Measurements from ENCODE around the gene TNS1. TPM values are rescaled to one million over a fixed set of nuclear protein-coding genes. Genes with fewer than 3 reads are reported as not detected.

The TNS1 gene
- total RNA-seq, 1 donor from 2014 or later, result 54.5 TPM

DNA sequence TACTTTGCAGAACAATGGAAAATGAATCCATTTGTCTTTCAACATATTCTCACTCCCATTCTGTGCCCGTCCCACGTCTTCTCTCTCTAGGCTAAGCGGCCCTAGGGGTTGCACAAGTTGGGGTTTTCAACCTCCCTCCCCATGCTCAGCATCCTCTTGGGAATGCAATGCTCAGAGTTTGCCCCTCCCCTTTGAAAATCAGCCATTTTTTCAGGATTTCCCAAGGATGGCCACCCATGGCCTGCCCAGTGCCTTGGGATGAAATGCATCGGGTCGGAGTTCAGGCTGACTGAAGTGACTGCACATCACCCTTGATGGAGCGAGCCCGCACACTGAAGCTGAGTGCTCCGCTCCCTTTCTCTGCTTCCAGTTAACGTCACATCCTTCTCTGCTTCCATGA lies 87.9 kb downstream of the TNS1 start:
- H3K4me3 ChIP-seq (ENCODE audit: low read depth, low read length), result no peak overlapping the region
- TF ChIP-seq, protein P1, sequence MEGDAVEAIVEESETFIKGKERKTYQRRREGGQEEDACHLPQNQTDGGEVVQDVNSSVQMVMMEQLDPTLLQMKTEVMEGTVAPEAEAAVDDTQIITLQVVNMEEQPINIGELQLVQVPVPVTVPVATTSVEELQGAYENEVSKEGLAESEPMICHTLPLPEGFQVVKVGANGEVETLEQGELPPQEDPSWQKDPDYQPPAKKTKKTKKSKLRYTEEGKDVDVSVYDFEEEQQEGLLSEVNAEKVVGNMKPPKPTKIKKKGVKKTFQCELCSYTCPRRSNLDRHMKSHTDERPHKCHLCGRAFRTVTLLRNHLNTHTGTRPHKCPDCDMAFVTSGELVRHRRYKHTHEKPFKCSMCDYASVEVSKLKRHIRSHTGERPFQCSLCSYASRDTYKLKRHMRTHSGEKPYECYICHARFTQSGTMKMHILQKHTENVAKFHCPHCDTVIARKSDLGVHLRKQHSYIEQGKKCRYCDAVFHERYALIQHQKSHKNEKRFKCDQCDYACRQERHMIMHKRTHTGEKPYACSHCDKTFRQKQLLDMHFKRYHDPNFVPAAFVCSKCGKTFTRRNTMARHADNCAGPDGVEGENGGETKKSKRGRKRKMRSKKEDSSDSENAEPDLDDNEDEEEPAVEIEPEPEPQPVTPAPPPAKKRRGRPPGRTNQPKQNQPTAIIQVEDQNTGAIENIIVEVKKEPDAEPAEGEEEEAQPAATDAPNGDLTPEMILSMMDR (IDR thresholded peaks at IDR 0.05; ENCODE audit: insufficient read depth, low read length, poor library complexity, severe bottlenecking), result no peak
- peaks cover 1% of the 10 kb centered on the region for H3K36me3 ChIP-seq (ENCODE audit: control insufficient read depth, insufficient read depth, low read length)

DNA sequence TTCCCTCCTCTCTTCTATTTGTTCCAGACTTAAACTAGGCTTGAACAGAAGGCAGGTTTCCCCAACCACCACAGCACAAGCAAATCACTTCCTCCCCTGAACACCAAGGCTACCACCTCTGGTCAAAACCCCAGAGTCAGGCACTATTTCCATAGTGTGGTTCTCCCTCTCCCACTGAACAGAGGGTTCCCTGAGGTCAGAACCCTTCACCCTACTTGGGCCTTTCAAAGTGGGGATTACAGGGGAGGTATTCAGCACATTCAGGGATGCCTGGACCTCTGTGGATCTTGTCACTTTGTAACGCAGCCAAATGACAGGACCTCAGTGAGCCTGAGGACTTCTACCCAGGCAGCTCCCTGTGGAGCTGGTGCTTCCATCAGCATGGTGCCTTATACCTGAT lies 88.7 kb downstream of the TNS1 start:
- no peak for DNase-seq (ENCODE audit: low read depth)
- TF ChIP-seq, protein P1 (IDR thresholded peaks at IDR 0.05; ENCODE audit: insufficient read depth, low read length, poor library complexity, severe bottlenecking), result no peak
- no peaks in the 10 kb centered on the region for H3K27me3 ChIP-seq (ENCODE audit: control insufficient read depth, insufficient read depth, low read length)
- H3K36me3 ChIP-seq (ENCODE audit: control insufficient read depth, insufficient read depth, low read length), result peaks cover 1% of the 10 kb centered on the region
- no peak overlapping the region for H3K4me3 ChIP-seq (ENCODE audit: low read depth, low read length)

More for the DNA sequence above, 87.9 kb downstream of the TNS1 start:
- no peaks in the 10 kb centered on the region for H3K27me3 ChIP-seq (ENCODE audit: control insufficient read depth, insufficient read depth, low read length)
- no peak for DNase-seq (ENCODE audit: low read depth)

DNA sequence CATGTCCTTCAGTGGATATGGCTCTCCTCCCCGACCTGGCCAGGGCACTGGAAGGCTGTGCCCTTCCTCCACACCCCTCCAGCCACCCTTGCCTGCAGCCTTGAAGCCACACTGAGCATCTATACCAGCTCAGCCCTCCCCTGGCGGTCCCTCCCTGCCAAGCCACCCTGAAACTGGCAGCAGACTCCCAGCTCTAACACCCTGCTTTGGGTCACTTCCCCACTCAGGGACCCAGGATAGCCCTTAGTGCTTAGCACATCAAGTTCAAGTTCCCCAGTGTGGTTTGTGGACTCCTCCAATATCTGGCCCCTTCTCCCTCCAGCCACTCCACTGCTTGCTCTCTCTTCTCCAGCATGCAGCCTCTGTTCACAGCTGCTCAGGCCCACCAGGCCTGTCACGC lies 89.4 kb downstream of the TNS1 start:
- no peaks in the 10 kb centered on the region for H3K27me3 ChIP-seq (ENCODE audit: control insufficient read depth, insufficient read depth, low read length)
- DNase-seq (ENCODE audit: low read depth), result no peak
- TF ChIP-seq, protein P1 (IDR thresholded peaks at IDR 0.05; ENCODE audit: insufficient read depth, low read length, poor library complexity, severe bottlenecking), result no peak
- H3K4me3 ChIP-seq (ENCODE audit: low read depth, low read length), result no peak overlapping the region
- peaks cover 1% of the 10 kb centered on the region for H3K36me3 ChIP-seq (ENCODE audit: control insufficient read depth, insufficient read depth, low read length)

DNA sequence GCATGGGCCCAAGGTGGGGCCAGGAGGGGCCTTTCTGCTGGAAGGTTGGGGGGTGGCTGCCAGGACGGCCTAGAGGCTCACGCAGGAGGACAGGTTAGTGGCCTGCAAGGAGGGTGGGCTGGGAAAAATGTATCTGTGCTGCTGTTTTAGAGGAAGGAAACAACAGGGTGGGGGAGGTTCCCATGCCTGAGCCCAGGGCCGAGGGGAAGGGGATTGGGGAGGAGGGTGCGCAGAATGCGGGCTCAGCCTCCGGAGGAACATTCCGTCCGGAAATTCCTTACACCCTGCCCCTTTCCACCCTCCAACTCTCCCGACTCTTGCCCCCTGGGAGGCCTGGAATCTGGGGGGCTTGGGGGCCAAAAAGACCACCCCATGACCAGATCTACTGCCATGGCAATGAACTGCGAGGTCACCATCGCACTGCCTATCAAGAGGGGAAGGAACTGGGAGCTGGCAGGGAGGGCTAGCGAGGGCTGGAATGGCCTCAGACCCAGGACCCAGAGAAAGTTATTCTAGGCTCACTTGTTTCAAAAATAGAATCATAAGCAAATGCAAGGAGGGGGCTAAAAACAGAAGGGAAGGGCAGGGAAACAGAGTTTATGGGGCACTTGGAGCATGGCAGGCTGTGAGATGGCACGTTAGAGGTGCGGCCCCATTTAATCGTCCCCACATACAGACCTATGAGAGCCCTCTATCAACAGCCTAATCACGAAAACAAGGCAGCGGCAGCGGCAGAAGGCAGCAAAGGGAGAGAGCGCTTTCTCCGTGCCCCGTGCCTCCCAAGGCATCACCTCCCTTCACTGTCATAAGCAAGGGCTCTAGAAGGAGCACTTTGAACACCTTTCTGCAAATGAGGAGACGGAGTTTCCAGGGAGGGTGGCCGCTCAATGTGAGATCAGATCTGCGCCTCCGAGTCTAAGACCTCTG lies 90.4 kb downstream of the TNS1 start:
- H3K27me3 ChIP-seq (ENCODE audit: control insufficient read depth, insufficient read depth, low read length), result no peaks in the 10 kb centered on the region
- H3K4me3 ChIP-seq (ENCODE audit: low read depth, low read length), result no peak overlapping the region
- DNase-seq (ENCODE audit: low read depth), result no peak
- TF ChIP-seq, protein P1 (IDR thresholded peaks at IDR 0.05; ENCODE audit: insufficient read depth, low read length, poor library complexity, severe bottlenecking), result no peak
- H3K36me3 ChIP-seq (ENCODE audit: control insufficient read depth, insufficient read depth, low read length), result peaks cover 1% of the 10 kb centered on the region

DNA sequence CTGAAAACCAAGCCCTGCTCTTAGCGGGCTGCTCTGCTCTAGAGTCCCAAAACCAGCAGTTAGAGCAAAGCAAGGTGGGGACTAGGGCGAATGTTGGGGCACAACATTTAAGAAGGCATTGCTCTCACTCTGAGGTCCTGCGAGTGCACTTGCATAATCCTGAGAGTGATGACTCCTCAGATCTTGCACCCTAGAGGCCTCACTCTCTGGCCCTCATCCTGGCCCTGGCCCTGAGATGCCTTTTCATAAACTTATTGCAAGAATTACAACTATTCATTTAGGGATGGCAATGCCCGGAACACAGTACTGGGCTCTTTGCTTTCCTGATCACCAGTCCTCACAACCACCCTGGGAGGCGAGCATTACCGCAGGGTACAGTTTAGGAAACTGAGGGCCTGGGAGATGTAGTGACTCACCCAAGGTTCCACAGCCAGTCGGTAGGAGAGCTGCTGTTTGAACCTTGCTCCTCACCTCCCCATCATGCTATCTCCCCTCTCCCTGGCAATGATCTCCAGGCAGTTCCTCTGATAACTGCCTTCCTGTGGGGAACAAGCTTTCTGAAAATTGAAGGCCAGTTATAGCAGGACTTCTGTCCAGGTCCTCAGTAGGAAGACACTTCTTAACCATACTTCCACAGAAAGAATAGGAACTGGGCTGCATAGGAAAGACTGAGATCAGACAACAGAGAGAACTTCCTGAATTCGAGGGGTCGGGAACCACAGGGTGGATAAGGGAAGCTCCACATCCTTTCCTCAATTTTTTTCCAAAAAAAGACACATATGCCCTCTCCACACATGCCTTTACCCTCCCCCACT lies 91.3 kb downstream of the TNS1 start:
- H3K27me3 ChIP-seq (ENCODE audit: control insufficient read depth, insufficient read depth, low read length), result no peaks in the 10 kb centered on the region
- TF ChIP-seq, protein P1 (IDR thresholded peaks at IDR 0.05; ENCODE audit: insufficient read depth, low read length, poor library complexity, severe bottlenecking), result no peak

More for the DNA sequence above, 91.3 kb downstream of the TNS1 start:
- peaks cover 1% of the 10 kb centered on the region for H3K36me3 ChIP-seq (ENCODE audit: control insufficient read depth, insufficient read depth, low read length)
- no peak overlapping the region for H3K4me3 ChIP-seq (ENCODE audit: low read depth, low read length)
- DNase-seq (ENCODE audit: low read depth), result no peak

All from kidney epithelial cell (primary cell).